Cardiac fibroblast (primary cell): Measurements from ENCODE around the gene ESRRA.

ENCODE experiments used
- DNase-seq, 2 donors: peaks; one replicate each; pipeline versions ENCODE4 v3.0.0 to v3.0.0-alpha.2; 2010; ENCODE audit warnings: low read depth in 2 of 2
- H3K4me3 ChIP-seq, 2 donors: replicated peaks in 1 of 2; 1 replicate in 1 of 2; 2 replicates in 1 of 2; pipeline ENCODE4 v1.5.1; 2011; ENCODE audit warnings: low read depth in 2 of 2, low read length in 2 of 2, mild to moderate bottlenecking in 2 of 2, moderate library complexity in 1 of 2
- TF ChIP-seq, protein P1 (sequence below): IDR thresholded peaks from one replicate; pipeline ENCODE4 v1.5.1; 2011; ENCODE audit warnings: low read depth, mild to moderate bottlenecking, low read length, inconsistent platforms

ESRRA gene

DNA sequence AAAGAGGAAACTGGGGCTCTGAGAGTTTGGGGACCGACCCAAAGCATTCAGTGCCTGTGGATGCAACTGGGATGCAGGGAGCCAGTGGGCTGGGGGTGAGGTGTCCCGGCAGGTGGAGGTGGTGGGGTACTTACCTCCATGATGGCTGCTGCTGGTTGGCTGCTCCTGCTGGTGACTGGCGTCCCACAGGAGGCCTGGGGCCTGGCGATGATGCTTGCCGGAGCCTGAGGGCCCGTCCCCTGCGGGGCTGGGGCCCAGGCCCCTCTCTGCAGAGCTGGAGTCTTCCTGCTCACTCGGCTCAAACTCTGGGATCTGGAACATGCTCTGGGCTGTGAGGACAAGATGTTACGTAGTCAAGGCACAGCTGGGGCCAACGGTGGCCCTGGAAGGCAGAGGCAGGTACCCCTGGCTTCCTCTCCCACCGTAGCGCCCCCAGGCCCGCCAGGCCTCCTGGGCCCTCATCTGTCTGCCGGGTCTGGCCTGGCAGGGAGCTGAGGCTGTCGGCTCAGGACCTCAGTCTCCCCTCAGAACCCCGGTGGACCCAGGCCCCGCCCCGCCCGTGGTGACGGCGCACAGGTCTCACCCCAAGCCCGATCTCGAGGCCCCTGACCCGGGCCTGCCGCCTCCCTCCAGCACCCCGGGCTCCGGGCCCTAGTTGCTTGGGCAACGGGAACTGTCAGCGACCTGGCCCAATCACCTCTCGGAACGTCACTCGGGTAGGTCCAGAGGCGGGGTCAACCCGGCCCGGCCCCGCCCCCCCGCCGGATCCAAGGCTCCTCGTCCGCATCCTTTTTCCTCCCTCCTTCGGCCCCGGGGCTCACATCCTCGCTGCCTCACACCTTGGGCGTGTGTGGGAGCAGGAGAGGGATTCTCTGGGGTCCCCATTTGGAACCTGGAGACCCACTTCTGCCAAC, 21.0 kb upstream of the ESRRA start, which contains the start of gene BAD:
Gene BAD, minus strand, starts transcription at position 618 of the 914 bp plus-strand sequence. Its CDS starts 297 bp downstream, at position 321.
- peak within 1 kb of the TSS; percentile 76 to 80 for H3K4me3 ChIP-seq
- TF ChIP-seq, protein P1, sequence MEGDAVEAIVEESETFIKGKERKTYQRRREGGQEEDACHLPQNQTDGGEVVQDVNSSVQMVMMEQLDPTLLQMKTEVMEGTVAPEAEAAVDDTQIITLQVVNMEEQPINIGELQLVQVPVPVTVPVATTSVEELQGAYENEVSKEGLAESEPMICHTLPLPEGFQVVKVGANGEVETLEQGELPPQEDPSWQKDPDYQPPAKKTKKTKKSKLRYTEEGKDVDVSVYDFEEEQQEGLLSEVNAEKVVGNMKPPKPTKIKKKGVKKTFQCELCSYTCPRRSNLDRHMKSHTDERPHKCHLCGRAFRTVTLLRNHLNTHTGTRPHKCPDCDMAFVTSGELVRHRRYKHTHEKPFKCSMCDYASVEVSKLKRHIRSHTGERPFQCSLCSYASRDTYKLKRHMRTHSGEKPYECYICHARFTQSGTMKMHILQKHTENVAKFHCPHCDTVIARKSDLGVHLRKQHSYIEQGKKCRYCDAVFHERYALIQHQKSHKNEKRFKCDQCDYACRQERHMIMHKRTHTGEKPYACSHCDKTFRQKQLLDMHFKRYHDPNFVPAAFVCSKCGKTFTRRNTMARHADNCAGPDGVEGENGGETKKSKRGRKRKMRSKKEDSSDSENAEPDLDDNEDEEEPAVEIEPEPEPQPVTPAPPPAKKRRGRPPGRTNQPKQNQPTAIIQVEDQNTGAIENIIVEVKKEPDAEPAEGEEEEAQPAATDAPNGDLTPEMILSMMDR, result no peak
- peak; percentile 93 to 94 for DNase-seq

DNA sequence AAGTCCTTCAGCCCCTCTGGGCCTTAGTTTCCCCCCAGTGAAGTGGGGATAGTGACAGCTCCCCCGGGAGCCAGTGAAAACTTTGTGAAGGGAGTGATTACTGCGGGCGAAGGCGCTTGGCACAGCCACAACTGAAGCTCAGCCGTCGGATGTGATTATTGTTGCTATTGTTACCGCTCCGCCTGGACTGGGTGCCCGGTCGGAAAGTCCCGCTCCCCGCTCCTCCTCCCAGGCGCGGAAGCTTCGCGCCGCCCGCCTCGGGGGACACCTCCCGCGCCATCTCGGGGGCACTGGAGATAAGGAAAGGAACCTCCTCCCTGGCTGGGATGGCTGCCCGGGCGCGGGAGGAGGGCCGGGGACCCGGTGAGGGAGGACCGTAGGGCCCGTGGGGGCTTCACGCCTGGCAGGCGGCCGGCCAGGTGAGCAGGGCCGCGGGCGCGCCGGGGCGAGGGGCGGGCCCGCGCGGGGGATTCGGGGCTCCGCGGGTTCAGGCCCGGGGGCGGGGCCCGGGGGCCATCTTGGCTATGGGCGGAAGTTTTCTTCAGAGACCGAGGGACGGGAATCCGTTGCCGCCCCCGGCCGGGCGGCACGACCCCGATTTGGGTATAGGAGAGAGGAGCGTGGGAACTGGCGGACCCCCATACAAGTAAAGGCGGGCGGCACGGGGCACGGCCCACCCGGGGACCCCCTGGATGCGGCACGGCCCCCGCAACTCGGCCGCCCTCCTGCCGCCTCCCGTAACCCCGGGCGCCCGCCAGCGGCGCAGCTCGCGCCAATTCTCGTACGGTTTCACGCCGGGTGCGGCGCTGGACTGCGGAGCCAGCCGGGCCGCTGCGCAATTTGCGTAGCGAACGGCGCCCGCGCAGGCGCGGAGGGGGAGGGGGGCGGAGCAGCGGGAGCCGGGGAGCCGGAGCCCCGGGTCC, 20.1 kb upstream of the ESRRA start, which contains the start of gene GPR137:
Gene GPR137, plus strand, starts transcription at position 887 of the 923 bp plus-strand sequence. CDS start 677 bp downstream, outside the sequence.
- peak; percentile 71 to 73 for DNase-seq
- peak within 1 kb of the TSS; percentile 76 to 80 for H3K4me3 ChIP-seq
- TF ChIP-seq, protein P1, result no peak

DNA sequence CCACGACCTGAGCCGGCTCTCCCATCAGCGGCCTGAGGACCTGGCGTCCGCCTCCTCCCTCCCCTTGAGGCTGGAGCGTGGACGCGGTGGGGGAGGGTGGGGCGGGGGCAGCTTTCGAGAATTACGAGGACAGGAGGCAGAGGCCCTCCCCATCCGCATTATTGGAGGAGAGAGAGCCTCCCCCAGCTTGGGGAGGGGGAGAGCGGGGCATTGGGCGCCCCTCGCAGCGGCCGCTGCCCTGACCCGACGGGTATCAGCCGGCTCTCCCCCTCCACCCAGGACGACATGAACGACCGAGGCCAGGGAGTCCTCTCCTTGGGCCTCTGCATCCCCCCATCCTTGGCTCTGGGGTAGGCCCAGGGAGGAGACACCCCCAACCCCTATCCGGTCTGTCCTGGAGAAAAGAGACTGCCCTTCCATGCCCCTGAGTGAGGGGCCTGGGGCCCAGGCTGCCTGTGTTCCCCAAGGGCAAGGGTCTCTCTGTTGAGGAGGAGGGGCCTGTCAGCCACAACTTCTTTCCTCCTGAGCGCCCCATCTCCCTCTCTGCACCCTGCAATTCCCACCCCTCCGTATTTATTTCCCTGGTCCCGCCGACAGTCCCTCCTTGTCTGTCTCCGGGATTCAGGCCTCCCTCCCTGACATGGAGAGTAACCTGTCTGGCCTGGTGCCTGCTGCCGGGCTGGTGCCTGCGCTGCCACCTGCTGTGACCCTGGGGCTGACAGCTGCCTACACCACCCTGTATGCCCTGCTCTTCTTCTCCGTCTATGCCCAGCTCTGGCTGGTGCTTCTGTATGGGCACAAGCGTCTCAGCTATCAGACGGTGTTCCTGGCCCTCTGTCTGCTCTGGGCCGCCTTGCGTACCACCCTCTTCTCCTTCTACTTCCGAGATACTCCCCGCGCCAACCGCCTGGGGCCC, 19.2 kb upstream of the ESRRA start:
- TF ChIP-seq, protein P1, result no peak
- peak overlapping the region; percentile 68 to 80 for H3K4me3 ChIP-seq
- DNase-seq, result no peak

DNA sequence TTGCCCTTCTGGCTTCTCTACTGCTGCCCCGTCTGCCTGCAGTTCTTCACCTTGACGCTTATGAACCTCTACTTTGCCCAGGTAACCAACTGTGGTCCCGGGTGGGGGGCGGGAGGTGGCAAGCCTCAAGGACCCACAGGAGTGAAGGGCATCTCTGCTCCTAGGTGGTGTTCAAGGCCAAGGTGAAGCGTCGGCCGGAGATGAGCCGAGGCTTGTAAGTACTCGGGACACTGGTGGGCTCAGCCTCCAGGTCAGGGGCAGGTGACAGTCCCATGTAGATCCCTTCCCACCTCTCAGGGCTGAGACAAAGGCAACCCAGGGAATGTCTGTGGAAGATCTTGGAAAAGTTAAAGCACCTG, 18.5 kb upstream of the ESRRA start:
- H3K4me3 ChIP-seq, result no peak overlapping the region
- TF ChIP-seq, protein P1, result no peak
- DNase-seq, result no peak

DNA sequence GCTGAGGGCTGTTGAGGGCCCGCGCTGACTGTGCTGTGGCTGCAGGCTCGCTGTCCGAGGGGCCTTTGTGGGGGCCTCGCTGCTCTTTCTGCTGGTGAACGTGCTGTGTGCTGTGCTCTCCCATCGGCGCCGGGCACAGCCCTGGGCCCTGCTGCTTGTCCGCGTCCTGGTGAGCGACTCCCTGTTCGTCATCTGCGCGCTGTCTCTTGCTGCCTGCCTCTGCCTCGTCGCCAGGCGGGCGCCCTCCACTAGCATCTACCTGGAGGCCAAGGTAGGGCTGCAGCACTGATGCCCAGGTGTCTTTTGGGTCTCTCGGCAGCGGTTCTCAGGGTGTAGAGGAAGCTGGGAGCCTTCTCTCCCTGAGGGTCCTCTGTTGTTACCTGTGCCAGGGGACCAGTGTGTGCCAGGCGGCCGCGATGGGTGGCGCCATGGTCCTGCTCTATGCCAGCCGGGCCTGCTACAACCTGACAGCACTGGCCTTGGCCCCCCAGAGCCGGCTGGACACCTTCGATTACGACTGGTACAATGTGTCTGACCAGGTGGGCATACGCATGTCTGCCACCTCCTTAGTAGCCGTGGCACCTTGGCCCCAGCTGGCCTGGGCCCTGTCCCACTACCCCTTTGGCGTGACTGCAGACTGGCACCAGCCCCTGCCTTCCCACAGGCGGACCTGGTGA, 17.5 kb upstream of the ESRRA start:
- no peak overlapping the region for H3K4me3 ChIP-seq
- TF ChIP-seq, protein P1, result no peak
- no peak for DNase-seq
